Upper lobe of left lung (tissue), 6 donors: ENCODE measurements around the gene CARD11. TPM values are rescaled to one million over a fixed set of nuclear protein-coding genes. Genes with fewer than 3 reads are reported as not detected.
A peak's percentile ranks its signal among the peaks of the same experiment; 100 is the strongest.

Source experiments
- ATAC-seq, 2 donors: fragments of 200-7000 bp; cut with Tn5 transposase; one replicate each; pipeline ENCODE4 v1.9.1; 2022; ENCODE audit warnings: mild to moderate bottlenecking in 2 of 2, moderate library complexity in 2 of 2; ENCODE audit not compliant: low FRiP score in 2 of 2
- DNase-seq, 2 donors: peaks; one replicate each; pipeline ENCODE4 v3.0.0-alpha.2; 2019 to 2020
- H3K27ac ChIP-seq, 4 donors: fragments of 200-600 bp; sonication (generic); one replicate each; pipeline ENCODE4 v1.5.1; 2016 to 2019
- H3K27me3 ChIP-seq, 4 donors: fragments of 200-600 bp; sonication (generic); one replicate each; pipeline ENCODE4 v1.5.1; 2017 to 2019
- H3K36me3 ChIP-seq, 4 donors: fragments of 200-600 bp; sonication (generic); one replicate each; pipeline ENCODE4 v1.5.1; 2016 to 2019
- H3K4me1 ChIP-seq, 4 donors: fragments of 200-600 bp; sonication (generic); one replicate each; pipeline ENCODE4 v1.5.1; 2018 to 2019
- H3K4me3 ChIP-seq, 4 donors: fragments of 200-600 bp; sonication (generic); one replicate each; pipeline ENCODE4 v1.5.1; 2017 to 2019; ENCODE audit warnings: mild to moderate bottlenecking in 2 of 4, moderate library complexity in 1 of 4
- H3K9me3 ChIP-seq, 4 donors: fragments of 200-600 bp; sonication (generic); one replicate each; pipeline ENCODE4 v1.5.1; 2018 to 2019
- CTCF ChIP-seq, 6 experiments: fragments of 450-650 bp in 4 of 6; fragments of 200-600 bp in 2 of 6; sonication (generic) in 2 of 6; IDR thresholded peaks; one replicate each; pipeline ENCODE4 v1.5.1; 2016 to 2019; ENCODE audit warnings: antibody characterized with exemption in 6 of 6
- EP300 ChIP-seq, 4 donors: sonication (generic); formaldehyde crosslinking; IDR thresholded peaks; one replicate each; pipeline ENCODE4 v1.5.1; 2017; ENCODE audit warnings: antibody characterized with exemption in 4 of 4, control low read depth in 2 of 4
- POLR2A ChIP-seq, 4 donors: fragments of 450-650 bp; IDR thresholded peaks; one replicate each; pipeline ENCODE4 v1.5.1; 2016 to 2017; ENCODE audit warnings: antibody characterized with exemption in 4 of 4, mild to moderate bottlenecking in 2 of 4
- POLR2AphosphoS5 ChIP-seq, 2 donors: sonication (generic); formaldehyde crosslinking; IDR thresholded peaks; one replicate each; pipeline ENCODE4 v1.5.1; 2017; ENCODE audit warnings: antibody characterized with exemption in 2 of 2
- WGBS, 2 donors: methylation state at CpG; one replicate each; pipeline ENCODE4 v1.1.5; 2017 to 2018; 5-methylcytosine and 5-hydroxymethylcytosine counted together
- total RNA-seq, 6 donors: library from RNA; depleted of rRNA in 4 of 6; stranded (reverse); fragments of >200 nt in 4 of 6; gene quantifications; one replicate each; pipeline versions ENCODE4 v1.1.0 to v1.2.1, GENCODE V29; 2016 to 2021
- donor health status: DM: no; HTN: no; CAD: no; lungs with moderate emphysema.
- donor health status: DM: no; HTN: yes; CAD: no; lungs with severe emphysema.

Gene CARD11
- total RNA-seq, 6 donors from 2014 or later, result 2.8 to 16.8 (median 6.8) TPM

DNA sequence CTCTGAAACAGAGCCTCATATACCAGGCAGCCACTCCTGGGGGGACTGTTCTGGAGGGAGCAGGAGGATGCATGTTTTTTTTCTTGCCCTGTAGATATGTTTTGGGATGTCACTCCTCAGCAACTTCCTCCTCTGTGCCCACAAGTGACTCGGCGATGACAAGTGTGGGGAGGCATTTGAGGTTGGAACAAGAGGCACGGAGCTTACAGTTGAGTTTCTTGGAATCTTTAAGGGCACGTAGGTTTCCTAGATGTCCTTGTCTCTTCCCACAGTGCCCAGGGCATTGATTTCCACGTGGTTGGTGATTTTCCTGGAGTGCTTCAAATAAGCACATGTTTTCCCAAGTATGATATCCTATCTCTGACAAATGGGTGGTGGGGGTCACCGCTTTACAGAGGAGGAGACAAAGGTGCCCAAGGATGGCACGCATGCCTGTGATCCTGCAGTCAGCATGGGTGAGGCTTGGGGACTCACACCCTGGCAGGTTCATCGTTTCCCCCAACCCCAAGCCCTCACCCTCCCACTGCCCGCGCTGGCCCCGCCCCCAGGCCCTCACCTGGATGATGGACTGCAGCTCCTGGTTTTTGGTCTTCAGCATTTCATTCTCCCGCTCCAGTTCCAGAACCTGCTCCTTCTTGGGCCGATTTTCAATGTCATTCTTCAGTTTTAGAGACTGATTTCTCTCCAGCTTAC lies 104.3 kb downstream of the CARD11 start:
- H3K9me3 ChIP-seq, result no peaks in the 10 kb centered on the region
- no peak overlapping the region for H3K4me3 ChIP-seq
- H3K27ac ChIP-seq, result no peak overlapping the region
- no peak for ATAC-seq
- peaks cover 0 to 3% (median 0%) of the 10 kb centered on the region in 4 donors for H3K36me3 ChIP-seq
- TF ChIP-seq EP300 (IDR thresholded peaks at IDR 0.05) (no peak), POLR2AphosphoS5 (IDR thresholded peaks at IDR 0.05) (no peak), CTCF (IDR thresholded peaks at IDR 0.05) (no peak), POLR2A (IDR thresholded peaks at IDR 0.05) (no peak)
- H3K27me3 ChIP-seq, result no peaks in the 10 kb centered on the region
- peak; percentile 20 to 69 for DNase-seq
- 75% methylated on average over 12 to 13 of the region's 13 CpGs for WGBS, 2 donors
- H3K4me1 ChIP-seq, result no peaks in the 10 kb centered on the region

GRCh38 chr7:2938514-2939192 lies 105.0 kb downstream of the CARD11 start:
- ATAC-seq, result no peak
- Histone ChIP-seq H3K36me3 (peaks cover 0 to 3% (median 0%) of the 10 kb centered on the region in 4 donors), H3K9me3 (no peaks in the 10 kb centered on the region), H3K27ac (no peak overlapping the region), H3K4me3 (no peak overlapping the region), H3K27me3 (no peaks in the 10 kb centered on the region), H3K4me1 (no peaks in the 10 kb centered on the region)
- peak; percentile 10 to 64 for DNase-seq
- TF ChIP-seq CTCF (IDR thresholded peaks at IDR 0.05) (no peak), POLR2AphosphoS5 (IDR thresholded peaks at IDR 0.05) (no peak), POLR2A (IDR thresholded peaks at IDR 0.05) (no peak), EP300 (IDR thresholded peaks at IDR 0.05) (no peak)
- 76 to 80% methylated on average over 18 to 19 of the region's 19 CpGs for WGBS, 2 donors

DNA sequence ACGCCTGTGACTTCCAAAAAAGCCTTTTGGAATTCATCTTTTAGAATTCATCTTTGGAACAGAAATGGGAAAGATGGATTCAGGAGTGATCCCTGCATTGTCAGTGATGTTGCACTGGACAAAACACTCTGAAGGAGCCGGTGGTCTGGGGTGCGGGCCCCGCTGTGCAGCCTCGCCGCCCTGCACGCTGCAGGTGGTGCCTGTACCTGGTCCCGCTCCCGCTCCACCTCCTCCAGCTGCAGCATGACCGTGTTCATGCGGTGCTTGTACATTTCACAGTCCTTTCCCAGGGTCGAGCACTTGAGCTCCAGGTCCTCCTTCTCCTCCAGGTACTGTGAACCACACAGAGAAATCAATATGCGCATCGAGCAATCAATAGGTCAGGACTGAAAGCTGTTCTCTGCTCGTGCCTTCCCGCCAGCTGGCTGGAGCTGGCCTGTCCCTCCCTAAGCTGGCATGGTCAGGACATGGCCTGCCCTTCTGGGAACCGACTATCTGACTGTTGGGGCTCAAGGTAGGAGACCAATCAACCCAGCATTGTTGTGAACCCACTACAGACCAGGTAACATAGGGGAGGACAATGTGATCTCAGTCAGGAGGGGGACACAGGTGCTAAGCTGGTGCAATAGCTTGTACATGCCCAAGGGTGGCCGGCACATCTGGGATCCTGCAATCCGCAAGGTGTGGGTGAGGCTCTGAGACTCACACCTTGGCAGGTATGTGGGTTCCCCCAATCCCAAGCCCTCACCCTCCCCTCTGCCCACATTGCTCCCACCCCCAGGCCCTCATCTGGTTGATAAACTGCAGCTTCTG lies 105.8 kb downstream of the CARD11 start:
- no peak overlapping the region for H3K27ac ChIP-seq
- peaks cover 0 to 3% (median 0%) of the 10 kb centered on the region in 4 donors for H3K36me3 ChIP-seq
- H3K4me3 ChIP-seq, result no peak overlapping the region
- DNase-seq (peak in 1 of 2 donors; percentile 16), ATAC-seq (peak in 1 of 2 donors; percentile 6)
- no peaks in the 10 kb centered on the region for H3K9me3 ChIP-seq
- no peaks in the 10 kb centered on the region for H3K4me1 ChIP-seq
- 90 to 92% methylated on average over 18 of the region's 19 CpGs for WGBS, 2 donors
- TF ChIP-seq POLR2AphosphoS5 (IDR thresholded peaks at IDR 0.05) (no peak), POLR2A (IDR thresholded peaks at IDR 0.05) (no peak), EP300 (IDR thresholded peaks at IDR 0.05) (no peak), CTCF (IDR thresholded peaks at IDR 0.05) (no peak)
- H3K27me3 ChIP-seq, result no peaks in the 10 kb centered on the region

DNA sequence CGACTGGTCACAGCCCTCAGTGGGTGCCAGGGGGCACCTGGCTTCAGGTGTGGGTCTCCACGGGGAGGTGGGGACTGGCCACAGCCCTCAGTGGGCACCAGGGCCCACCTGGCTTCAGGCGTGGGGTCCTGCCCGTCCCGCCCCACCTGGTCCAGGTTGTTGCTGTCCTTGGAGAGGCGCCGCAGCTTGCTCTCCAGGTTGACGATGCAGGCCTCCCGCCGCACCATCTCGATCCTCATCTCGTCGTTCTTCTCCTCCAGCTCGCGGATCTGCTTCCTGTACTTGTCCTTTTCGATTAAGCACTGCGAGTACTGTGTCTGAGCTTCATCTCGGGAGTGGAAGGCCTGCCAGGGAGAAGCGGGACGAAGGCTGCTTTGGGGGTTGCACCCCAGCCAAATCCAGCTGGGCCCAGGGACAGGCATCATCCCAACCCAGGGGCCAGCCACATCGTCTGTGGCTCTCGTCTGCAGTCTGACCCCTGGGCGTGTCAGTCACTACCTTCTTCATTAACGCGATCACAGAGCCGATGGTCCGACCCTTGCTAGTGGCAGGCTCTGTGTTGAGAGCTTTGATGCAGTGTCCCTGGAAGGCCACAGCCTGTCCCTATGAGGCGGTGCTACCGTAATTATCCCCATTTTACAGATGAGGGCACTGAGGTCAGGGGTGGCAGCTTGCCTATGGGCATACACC lies 106.6 kb downstream of the CARD11 start:
- DNase-seq (peak; percentile 18 to 72), ATAC-seq (no peak)
- Histone ChIP-seq H3K9me3 (no peaks in the 10 kb centered on the region), H3K27me3 (no peaks in the 10 kb centered on the region), H3K36me3 (peaks cover 0 to 3% (median 0%) of the 10 kb centered on the region in 4 donors), H3K4me3 (no peak overlapping the region), H3K4me1 (no peaks in the 10 kb centered on the region), H3K27ac (no peak overlapping the region)
- TF ChIP-seq EP300 (IDR thresholded peaks at IDR 0.05) (no peak), CTCF (IDR thresholded peaks at IDR 0.05) (no peak), POLR2A (IDR thresholded peaks at IDR 0.05) (no peak), POLR2AphosphoS5 (IDR thresholded peaks at IDR 0.05) (no peak)
- WGBS, 2 donors, result 84 to 90% methylated on average over 27 to 28 of the region's 29 CpGs
